ENCODE data around the gene FYB1.
"Not testable (repeated sequence)": the region's sequence is repeated elsewhere in the genome, so short reads cannot be mapped to it uniquely, and the experiment has no call there.

- TF ChIP-seq EZH2 (IDR thresholded peaks at IDR 0.05; ENCODE audit: borderline replicate concordance, low read length), result not testable (repeated sequence)
- TF ChIP-seq, protein P1, sequence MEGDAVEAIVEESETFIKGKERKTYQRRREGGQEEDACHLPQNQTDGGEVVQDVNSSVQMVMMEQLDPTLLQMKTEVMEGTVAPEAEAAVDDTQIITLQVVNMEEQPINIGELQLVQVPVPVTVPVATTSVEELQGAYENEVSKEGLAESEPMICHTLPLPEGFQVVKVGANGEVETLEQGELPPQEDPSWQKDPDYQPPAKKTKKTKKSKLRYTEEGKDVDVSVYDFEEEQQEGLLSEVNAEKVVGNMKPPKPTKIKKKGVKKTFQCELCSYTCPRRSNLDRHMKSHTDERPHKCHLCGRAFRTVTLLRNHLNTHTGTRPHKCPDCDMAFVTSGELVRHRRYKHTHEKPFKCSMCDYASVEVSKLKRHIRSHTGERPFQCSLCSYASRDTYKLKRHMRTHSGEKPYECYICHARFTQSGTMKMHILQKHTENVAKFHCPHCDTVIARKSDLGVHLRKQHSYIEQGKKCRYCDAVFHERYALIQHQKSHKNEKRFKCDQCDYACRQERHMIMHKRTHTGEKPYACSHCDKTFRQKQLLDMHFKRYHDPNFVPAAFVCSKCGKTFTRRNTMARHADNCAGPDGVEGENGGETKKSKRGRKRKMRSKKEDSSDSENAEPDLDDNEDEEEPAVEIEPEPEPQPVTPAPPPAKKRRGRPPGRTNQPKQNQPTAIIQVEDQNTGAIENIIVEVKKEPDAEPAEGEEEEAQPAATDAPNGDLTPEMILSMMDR (conservative IDR thresholded peaks at IDR 0.05 in 1 of 2, IDR thresholded peaks at IDR 0.05 in 1 of 2; ENCODE audit: extremely low read depth in 1 of 2, insufficient read depth in 1 of 2, low read depth in 1 of 2, low read length in 2 of 2), result not testable (repeated sequence)
Observed at GRCh38 chr5:39179561-39179960, 39.8 kb downstream of the FYB1 start.
